ENCODE results near the gene GPR107.
A peak's percentile ranks its signal among the peaks of the same experiment; 100 is the strongest.

The GPR107 gene

GRCh38 chr9:130172161-130172857 lies 118.6 kb downstream of the GPR107 start, which contains the start of gene NCS1:
Gene NCS1, plus strand, starts transcription at chr9:130172404. Its CDS starts 260 bp downstream, at chr9:130172664.
- intact Hi-C loops (cut with DNase I): no loop called here
- peak; percentile 34 to 93 (median 82) for DNase-seq

DNA sequence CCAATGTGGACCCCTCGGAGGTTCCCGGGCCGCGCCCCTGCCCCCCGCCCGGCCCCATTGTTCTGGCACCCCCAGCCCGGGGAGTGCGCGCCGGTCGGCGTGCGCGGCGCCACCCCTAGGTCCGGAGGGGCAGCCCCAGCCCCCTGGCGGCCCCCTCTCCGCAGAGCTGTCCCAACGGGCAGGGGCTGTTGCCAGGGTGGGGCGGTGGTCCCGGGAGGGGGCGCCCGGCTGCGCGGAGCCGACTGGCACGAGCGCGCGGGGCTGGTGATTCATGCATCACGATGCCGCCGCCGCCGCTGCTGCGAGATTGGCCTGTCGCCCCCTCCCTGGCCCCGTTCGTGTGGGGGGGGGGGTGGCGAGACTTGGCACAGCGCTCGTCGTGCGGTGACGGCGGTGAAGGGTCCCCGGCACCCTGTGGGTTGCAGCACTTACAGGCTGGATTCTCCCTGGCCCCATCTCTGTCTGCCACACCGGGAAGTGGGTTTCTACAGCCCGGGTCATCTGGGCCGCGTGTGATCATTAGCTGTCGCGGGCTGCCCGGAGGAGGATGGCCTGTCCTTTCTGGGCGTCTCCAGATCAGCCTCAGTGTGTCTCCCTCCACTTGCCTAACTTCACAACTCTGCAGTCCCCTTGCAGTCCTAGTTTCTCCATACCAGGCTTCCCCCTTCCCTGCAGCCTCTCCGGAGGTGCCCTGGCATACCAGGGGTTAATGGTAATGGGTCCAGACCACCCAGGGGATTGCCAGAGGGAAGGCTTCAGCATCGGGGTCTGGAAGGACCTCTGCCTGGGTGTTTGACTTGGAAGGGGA lies 119.4 kb downstream of the GPR107 start:
- intact Hi-C loops (cut with DNase I): no loop called here
- peak in 40 of 42 donors; percentile 28 to 87 (median 63) for DNase-seq

GRCh38 chr9:130173666-130173983 lies 119.9 kb downstream of the GPR107 start:
- intact Hi-C loops (cut with DNase I): no loop called here
- peak in 2 of 42 donors; percentile 17 to 24 for DNase-seq

DNA sequence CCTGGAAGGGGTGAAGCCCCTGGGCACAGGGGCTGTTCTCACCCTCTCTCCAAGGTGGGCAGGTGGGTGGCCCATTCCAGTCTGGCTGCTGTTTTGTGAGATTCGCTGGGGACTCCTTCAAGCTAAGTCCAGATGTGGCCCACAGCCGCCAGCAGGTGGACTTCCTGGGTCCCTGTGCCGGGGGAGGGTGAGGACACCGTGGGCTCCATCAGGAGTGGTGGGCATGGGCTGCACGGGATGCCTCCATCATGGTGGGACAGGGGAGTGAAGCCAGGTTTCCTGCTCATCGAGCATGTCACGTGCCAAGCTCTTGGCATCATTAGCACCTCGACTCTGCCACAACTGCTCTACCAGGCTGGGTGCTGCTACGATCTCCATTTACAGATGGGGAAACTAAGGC lies 120.3 kb downstream of the GPR107 start:
- no peak for DNase-seq
- intact Hi-C loops (cut with DNase I): no loop called here

DNA sequence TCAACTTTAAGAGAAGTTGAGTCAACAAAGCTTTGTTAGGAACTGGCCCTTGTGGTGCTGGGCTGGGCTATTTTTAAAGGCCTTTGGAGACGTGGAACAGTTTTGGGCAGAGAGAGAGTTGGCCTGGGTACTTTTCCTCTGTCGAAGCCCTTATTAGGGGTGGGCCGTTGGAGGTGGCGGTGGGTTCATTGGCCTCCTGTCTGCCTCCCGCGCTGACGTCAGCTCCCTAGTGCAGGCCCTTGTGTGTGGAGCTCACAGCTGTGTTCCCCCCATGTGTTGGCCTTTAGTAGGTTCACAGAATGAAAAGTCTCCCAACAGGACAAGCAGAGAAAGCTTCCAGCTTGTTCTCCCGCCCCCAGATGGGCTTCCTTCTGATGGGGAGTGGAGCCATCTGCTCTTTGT lies 121.2 kb downstream of the GPR107 start:
- peak in 3 of 42 donors; percentile 24 to 60 (median 60) for DNase-seq
- intact Hi-C loops (cut with DNase I): no loop called here

DNA sequence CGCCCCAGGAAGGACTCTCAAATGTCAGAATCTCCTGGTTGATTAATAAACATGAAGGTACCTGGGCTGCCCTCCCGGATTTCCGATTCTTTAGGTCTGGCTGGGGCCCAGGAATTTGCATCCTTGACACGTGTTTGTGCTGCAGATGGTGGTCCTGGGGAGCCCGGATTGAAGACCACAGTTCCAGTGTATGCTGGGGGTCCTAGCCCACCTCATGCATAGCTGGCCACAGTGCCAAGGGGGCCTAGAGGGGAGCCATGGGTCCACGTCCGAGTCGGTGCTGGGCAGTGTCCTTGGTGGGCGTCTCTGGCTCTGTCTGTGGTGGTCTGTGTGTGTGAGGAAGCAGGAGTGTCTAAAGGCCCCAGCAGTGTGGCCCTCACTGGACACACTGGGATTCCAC lies 121.6 kb downstream of the GPR107 start:
- intact Hi-C loops (cut with DNase I): no loop called here
- no peak for DNase-seq

GRCh38 chr9:130176760-130177159 lies 123.1 kb downstream of the GPR107 start:
- no peak for DNase-seq
- intact Hi-C loops (cut with DNase I): no loop called here

GRCh38 chr9:130177898-130178805 lies 124.4 kb downstream of the GPR107 start:
- no peak for DNase-seq
- intact Hi-C loops (cut with DNase I): no loop called here

DNA sequence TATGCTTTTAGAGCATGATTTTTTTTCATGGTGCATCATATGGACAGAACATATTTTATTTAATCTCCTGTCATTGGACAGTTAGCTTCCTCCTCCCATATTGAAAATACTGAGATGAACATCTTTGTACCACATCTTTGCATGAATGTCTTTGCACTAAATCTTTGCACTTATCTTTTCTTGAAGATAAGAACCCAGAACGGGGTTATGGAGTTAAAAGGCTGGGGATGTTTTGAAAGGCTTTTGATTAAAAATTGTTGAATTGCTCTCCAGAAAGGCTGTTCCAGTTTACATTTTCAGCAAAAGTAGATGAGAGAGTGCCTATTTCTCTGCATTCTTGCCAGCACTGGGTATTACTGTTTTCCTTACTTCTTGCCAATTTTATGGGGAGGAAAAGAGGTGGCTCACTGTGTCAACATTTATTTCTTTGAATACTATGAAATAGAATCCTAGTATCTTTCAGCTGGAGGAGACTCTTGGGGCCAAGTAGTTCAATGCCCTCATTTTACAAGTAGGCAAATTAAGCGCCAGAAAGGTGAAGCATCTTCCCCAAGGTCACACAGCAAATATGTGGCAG lies 125.7 kb downstream of the GPR107 start:
- no peak for DNase-seq
- intact Hi-C loops (cut with DNase I): no loop called here

DNA sequence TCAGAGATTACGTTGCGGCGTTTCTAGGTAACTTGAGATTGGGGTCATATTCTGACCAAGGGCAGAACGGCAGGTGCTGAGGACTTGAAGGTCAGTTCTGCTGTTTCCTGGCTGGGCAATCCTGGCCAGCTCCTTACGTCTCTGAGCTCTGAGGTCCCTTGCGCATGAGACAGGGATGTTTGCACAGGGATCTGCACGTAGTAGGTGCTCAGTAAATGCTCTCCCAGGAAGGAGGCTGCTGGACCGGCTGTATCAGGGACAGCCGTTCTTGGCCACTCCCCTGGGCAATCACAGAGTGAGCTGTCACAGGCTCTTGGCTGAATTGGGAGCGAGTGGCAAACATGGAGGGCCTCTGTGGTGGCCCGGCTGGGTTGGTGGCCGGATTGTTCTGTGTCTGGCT lies 126.8 kb downstream of the GPR107 start:
- DNase-seq: no peak
- intact Hi-C loops (cut with DNase I): no loop called here

DNA sequence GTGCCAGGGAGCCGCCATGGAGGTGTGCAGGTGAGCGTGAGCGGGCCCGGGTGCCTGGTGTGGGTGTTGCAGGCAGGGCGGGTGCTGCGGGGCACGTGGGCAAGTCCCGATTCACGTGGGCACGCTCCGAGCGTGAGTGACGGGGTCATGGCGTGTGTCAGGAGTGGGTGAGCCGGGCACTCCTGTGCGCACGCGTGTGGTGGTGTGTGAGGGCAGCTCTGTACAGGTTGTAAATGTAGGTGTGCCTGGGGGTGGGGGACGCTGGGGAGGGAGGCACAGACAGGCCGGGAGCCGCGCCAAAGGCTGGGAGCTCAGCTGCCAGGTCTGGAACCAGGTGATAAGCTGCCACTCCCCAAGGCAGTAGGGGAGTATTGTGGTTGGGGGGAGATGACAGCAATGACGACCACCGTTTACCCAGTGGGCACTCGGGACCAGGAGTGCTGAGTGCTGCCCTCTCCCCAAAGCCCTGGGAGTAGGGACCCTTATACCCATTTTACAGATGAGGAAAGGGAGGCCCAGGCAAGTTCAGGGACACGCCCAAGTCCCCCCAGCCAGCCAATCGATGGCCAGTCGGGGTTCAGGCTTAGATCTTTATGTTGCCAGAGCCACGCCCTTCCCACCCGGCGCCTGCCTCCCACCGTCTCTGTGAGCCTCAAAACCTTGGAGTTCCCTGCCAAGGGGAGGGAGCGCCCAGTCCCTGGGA lies 128.1 kb downstream of the GPR107 start:
- intact Hi-C loops (cut with DNase I): no loop called here

DNA sequence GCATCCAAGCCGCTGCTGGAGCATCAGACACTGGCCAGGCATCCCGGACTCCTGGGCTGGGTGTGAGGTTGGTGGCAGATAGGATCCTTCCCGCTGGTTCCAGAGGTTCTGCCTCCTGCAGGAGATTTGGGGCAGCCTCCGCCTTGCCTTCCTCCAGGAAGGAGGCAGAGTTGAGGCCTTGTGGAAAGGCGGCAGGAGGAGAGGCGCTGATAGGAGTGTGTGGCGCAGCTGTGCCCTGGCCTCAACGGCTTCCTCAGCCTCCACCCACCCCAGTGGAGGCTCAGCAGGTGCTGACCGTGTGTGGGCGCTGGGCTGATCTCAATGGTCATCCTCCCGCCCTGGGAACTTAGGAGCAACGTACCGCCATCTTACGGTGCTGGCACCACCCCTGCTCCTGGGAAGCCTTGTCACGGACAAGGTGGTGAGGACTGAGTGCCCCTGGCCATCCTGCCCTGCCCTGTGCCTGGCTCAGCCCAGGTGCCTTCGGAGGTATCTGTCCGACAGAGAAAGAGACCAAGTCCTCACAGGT lies 128.7 kb downstream of the GPR107 start:
- no peak for DNase-seq

More for the DNA sequence above, 128.1 kb downstream of the GPR107 start:
- peak; percentile 43 to 94 (median 83) for DNase-seq

DNA sequence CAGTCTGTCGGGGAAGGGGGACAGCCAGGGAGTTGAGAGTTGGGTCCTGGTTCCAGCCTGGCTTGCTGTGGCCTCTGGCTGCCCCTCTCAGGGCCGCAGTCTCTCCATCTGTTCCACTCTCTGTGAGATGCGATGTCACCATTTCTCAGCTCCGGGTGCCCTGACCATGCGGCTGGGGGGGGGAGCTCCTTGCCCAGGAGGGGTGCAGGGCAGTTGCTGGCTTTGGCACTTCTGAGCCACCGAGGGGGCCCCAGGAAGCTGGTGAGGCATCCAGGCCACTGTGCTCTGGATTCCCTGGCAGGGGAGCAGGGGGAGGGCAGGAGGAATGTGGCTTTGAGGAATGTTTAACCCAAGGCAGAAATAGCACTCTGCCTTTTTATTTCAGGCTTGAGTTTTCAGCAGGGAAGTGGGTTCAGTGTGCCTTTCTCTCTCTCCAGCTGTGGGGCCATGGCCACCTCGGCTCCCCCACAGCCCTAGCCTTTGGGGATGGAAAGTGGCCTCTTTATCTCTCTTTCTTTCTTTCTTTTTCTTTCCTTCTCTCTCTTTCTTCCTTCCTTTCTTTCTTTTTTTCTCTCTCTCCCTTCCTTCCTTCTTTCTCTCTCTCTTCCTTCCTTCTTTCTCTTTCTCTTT lies 129.5 kb downstream of the GPR107 start:
- DNase-seq: peak in 3 of 42 donors; percentile 22 to 61 (median 36)
- intact Hi-C loops (cut with DNase I): no loop called here

More for the DNA sequence above, 128.7 kb downstream of the GPR107 start:
- intact Hi-C loops (cut with DNase I): no loop called here

- DNase-seq: no peak
- intact Hi-C loops (cut with DNase I): no loop called here
These were observed 131.3 kb downstream of the GPR107 start for GRCh38 chr9:130185017-130185416.

DNA sequence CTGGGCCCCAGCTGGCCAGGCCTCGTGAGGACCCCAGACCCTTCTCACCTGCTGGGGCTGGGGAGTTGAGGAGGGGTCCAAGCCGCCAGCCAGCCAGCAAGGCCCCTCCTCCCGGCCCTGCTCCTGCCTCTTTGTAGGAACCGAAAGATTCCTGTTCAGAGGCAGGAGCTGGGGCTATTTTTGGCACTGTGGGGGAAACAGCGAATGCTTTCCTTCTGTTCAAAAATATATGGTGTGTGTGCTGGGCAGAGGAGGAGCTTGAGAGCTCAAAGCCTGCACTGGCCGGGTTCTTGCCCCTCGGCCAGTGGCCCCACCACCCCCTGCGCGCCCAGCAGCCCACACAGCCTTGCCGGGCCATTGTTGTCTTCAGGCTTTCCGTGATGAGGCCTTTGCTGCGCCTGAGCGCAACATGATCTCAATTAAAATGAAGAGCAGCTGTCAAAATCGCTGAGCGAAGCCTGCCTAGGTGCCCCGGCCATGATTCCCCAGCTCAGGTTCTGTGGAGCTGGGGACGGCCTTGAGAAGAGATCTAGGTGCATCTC lies 131.9 kb downstream of the GPR107 start:
- intact Hi-C loops (cut with DNase I): no loop called here
- peak in 22 of 42 donors; percentile 46 to 86 (median 64) for DNase-seq

DNA sequence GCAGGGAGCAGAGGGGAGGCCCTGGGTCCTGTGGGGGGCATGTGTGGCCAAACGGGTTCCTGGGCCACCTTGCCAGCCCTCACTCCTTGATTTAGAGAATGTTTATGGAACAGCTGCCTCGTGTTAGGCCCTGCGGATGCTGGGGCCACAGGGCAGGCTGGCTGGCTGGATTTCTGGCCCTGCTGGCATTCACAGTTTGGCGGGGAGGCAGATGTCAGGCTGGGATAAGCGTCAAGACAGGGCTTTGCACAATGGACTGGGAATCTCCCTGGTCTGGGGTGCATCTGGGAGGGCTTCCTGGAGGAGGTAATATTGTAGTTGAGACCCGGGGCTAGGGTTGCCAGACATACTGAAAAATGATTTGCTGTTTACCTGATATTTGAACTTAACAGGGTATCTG lies 132.3 kb downstream of the GPR107 start:
- intact Hi-C loops (cut with DNase I): no loop called here
- no peak for DNase-seq

GRCh38 chr9:130186839-130187522 lies 133.3 kb downstream of the GPR107 start:
- intact Hi-C loops (cut with DNase I): no loop called here
- peak in 37 of 42 donors; percentile 40 to 93 (median 72) for DNase-seq

Measured in head of caudate nucleus (tissue), 42 donors.